K562 (cell line): Measurements from ENCODE around the gene ZNF763. TPM values are rescaled to one million over a fixed set of nuclear protein-coding genes. Genes with fewer than 3 reads are reported as not detected.

ENCODE experiments used
- CBFB ChIP-seq: sonication (generic); formaldehyde crosslinking; IDR thresholded peaks from 2 replicates; pipeline ENCODE4 v1.4.0; 2020; ENCODE audit warnings: mild to moderate bottlenecking, missing genetic modification reagents
- CTBP1 ChIP-seq: fragments of 450-650 bp; IDR thresholded peaks from 2 replicates; pipeline ENCODE4 v1.6.1; 2016; ENCODE audit warnings: borderline replicate concordance
- DEAF1 ChIP-seq: fragments of 450-650 bp; formaldehyde crosslinking; IDR thresholded peaks from 2 replicates; pipeline ENCODE4 v1.4.0; 2020; ENCODE audit warnings: mild to moderate bottlenecking, moderate library complexity
- FOXK2 ChIP-seq, 2 experiments: fragments of 450-650 bp; IDR thresholded peaks in 1 of 2; conservative IDR thresholded peaks in 1 of 2; 2 replicates each; pipeline ENCODE4 v1.6.1; 2016; ENCODE audit warnings: low read depth in 2 of 2, mild to moderate bottlenecking in 1 of 2
- HDGF ChIP-seq: fragments of 450-650 bp; IDR thresholded peaks from 2 replicates; pipeline ENCODE4 v1.6.1; 2016
- HLTF ChIP-seq: fragments of 450-650 bp; IDR thresholded peaks from 2 replicates; pipeline ENCODE4 v1.6.1; 2016
- HNRNPL ChIP-seq: fragments of 200-400 bp; formaldehyde crosslinking; IDR thresholded peaks from 2 replicates; pipeline ENCODE4 v1.6.1; 2017; ENCODE audit warnings: low read depth, mild to moderate bottlenecking, low read length
- LARP7 ChIP-seq: fragments of 450-650 bp; IDR thresholded peaks from 2 replicates; pipeline ENCODE4 v1.6.1; 2016
- SRSF9 ChIP-seq: fragments of 200-400 bp; formaldehyde crosslinking; IDR thresholded peaks from 2 replicates; pipeline ENCODE4 v1.6.1; 2017; ENCODE audit warnings: low read depth, low read length, borderline replicate concordance
- TBP ChIP-seq: optimal IDR thresholded peaks from 2 replicates; pipeline ENCODE3; 2011; ENCODE audit warnings: low read depth, low read length, improper control_type of control experiment
- TFAM ChIP-seq: fragments of 250-450 bp; sonication (Bioruptor Pico); conservative IDR thresholded peaks from 2 replicates; pipeline ENCODE4 v1.5.0; 2021; ENCODE audit warnings: mild to moderate bottlenecking, moderate library complexity
- ZNF24 ChIP-seq: fragments of 450-650 bp; IDR thresholded peaks from 2 replicates; pipeline ENCODE4 v1.6.1; 2016
- ZNF316 ChIP-seq: fragments of 450-650 bp; IDR thresholded peaks from 2 replicates; pipeline ENCODE4 v1.6.1; 2016
- ZNF408 ChIP-seq: fragments of 250-450 bp; sonication (Bioruptor Pico); IDR thresholded peaks from 2 replicates; pipeline ENCODE4 v1.4.0; 2020; ENCODE audit warnings: low read depth, mild to moderate bottlenecking, moderate library complexity
- polyA plus RNA-seq, 8 experiments: library from polyadenylated mRNA; depleted of rRNA in 4 of 8; stranded (reverse) in 5 of 8; unstranded in 3 of 8; fragments of >200 nt; fragmentation: Nextera tagmentation in 2 of 8; fragmentation: Illumina TruSeq in 1 of 8; extraction: Ambion mirVana in 2 of 8; extraction: Trizol in 1 of 8; gene quantifications; 2 replicates each; pipeline versions ENCODE4 v1.2.1 to v1.2.3, GENCODE V29; 2011 to 2014; ENCODE audit warnings: inconsistent platforms in 1 of 8, missing spikeins in 1 of 8
- total RNA-seq, 7 experiments: library from RNA; depleted of rRNA in 6 of 7; stranded (reverse); fragments of >200 nt in 6 of 7; fragmentation: Illumina TruSeq in 2 of 7; extraction: Trizol in 2 of 7; gene quantifications; 2 replicates each; pipeline versions ENCODE4 v1.2.1 to v1.2.3, GENCODE V29; 2011 to 2021; ENCODE audit warnings: low replicate concordance in 1 of 7
- TF ChIP-seq, protein P1 (sequence below): fragments of 200-600 bp; sonication (generic); IDR thresholded peaks from one replicate; pipeline ENCODE4 v1.6.1; 2012; ENCODE audit warnings: mild to moderate bottlenecking, low read depth, low read length, inconsistent platforms
- TF ChIP-seq, protein P2 (sequence below): fragments of 200-800 bp; sonication (Bioruptor generic); IDR thresholded peaks from 2 replicates; pipeline ENCODE4 v1.6.1; 2017; ENCODE audit warnings: missing genetic modification characterization, missing compliant biosample characterization

Gene ZNF763
- total and polyA plus RNA-seq, 9 of the 15 experiments (the other 6 are each of a cell fraction or from before 2014, with no cell fraction given): 0.08 to 0.28 (median 0.16) TPM; not detected in 3

GRCh38 chr19:11931513-11931912, 33.3 kb upstream of the ZNF763 start (continued):
- TF ChIP-seq, protein P1, sequence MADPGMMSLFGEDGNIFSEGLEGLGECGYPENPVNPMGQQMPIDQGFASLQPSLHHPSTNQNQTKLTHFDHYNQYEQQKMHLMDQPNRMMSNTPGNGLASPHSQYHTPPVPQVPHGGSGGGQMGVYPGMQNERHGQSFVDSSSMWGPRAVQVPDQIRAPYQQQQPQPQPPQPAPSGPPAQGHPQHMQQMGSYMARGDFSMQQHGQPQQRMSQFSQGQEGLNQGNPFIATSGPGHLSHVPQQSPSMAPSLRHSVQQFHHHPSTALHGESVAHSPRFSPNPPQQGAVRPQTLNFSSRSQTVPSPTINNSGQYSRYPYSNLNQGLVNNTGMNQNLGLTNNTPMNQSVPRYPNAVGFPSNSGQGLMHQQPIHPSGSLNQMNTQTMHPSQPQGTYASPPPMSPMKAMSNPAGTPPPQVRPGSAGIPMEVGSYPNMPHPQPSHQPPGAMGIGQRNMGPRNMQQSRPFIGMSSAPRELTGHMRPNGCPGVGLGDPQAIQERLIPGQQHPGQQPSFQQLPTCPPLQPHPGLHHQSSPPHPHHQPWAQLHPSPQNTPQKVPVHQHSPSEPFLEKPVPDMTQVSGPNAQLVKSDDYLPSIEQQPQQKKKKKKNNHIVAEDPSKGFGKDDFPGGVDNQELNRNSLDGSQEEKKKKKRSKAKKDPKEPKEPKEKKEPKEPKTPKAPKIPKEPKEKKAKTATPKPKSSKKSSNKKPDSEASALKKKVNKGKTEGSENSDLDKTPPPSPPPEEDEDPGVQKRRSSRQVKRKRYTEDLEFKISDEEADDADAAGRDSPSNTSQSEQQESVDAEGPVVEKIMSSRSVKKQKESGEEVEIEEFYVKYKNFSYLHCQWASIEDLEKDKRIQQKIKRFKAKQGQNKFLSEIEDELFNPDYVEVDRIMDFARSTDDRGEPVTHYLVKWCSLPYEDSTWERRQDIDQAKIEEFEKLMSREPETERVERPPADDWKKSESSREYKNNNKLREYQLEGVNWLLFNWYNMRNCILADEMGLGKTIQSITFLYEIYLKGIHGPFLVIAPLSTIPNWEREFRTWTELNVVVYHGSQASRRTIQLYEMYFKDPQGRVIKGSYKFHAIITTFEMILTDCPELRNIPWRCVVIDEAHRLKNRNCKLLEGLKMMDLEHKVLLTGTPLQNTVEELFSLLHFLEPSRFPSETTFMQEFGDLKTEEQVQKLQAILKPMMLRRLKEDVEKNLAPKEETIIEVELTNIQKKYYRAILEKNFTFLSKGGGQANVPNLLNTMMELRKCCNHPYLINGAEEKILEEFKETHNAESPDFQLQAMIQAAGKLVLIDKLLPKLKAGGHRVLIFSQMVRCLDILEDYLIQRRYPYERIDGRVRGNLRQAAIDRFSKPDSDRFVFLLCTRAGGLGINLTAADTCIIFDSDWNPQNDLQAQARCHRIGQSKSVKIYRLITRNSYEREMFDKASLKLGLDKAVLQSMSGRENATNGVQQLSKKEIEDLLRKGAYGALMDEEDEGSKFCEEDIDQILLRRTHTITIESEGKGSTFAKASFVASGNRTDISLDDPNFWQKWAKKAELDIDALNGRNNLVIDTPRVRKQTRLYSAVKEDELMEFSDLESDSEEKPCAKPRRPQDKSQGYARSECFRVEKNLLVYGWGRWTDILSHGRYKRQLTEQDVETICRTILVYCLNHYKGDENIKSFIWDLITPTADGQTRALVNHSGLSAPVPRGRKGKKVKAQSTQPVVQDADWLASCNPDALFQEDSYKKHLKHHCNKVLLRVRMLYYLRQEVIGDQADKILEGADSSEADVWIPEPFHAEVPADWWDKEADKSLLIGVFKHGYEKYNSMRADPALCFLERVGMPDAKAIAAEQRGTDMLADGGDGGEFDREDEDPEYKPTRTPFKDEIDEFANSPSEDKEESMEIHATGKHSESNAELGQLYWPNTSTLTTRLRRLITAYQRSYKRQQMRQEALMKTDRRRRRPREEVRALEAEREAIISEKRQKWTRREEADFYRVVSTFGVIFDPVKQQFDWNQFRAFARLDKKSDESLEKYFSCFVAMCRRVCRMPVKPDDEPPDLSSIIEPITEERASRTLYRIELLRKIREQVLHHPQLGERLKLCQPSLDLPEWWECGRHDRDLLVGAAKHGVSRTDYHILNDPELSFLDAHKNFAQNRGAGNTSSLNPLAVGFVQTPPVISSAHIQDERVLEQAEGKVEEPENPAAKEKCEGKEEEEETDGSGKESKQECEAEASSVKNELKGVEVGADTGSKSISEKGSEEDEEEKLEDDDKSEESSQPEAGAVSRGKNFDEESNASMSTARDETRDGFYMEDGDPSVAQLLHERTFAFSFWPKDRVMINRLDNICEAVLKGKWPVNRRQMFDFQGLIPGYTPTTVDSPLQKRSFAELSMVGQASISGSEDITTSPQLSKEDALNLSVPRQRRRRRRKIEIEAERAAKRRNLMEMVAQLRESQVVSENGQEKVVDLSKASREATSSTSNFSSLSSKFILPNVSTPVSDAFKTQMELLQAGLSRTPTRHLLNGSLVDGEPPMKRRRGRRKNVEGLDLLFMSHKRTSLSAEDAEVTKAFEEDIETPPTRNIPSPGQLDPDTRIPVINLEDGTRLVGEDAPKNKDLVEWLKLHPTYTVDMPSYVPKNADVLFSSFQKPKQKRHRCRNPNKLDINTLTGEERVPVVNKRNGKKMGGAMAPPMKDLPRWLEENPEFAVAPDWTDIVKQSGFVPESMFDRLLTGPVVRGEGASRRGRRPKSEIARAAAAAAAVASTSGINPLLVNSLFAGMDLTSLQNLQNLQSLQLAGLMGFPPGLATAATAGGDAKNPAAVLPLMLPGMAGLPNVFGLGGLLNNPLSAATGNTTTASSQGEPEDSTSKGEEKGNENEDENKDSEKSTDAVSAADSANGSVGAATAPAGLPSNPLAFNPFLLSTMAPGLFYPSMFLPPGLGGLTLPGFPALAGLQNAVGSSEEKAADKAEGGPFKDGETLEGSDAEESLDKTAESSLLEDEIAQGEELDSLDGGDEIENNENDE: no peak
- TF ChIP-seq HLTF (no peak), TBP (no peak), CBFB (CRISPR knock-in tag) (no peak), HDGF (no peak), TFAM (CRISPR knock-in tag) (no peak), ZNF24 (no peak), DEAF1 (CRISPR knock-in tag) (no peak), HNRNPL (no peak), ZNF408 (no peak), CTBP1 (no peak), LARP7 (no peak), SRSF9 (no peak), FOXK2 (conservative IDR thresholded peaks at IDR 0.05 in 1 of 2, IDR thresholded peaks at IDR 0.05 in 1 of 2; ENCODE audit: low read depth in 2 of 2) (no peak), ZNF316 (peak; percentile 82)
- TF ChIP-seq, protein P2, sequence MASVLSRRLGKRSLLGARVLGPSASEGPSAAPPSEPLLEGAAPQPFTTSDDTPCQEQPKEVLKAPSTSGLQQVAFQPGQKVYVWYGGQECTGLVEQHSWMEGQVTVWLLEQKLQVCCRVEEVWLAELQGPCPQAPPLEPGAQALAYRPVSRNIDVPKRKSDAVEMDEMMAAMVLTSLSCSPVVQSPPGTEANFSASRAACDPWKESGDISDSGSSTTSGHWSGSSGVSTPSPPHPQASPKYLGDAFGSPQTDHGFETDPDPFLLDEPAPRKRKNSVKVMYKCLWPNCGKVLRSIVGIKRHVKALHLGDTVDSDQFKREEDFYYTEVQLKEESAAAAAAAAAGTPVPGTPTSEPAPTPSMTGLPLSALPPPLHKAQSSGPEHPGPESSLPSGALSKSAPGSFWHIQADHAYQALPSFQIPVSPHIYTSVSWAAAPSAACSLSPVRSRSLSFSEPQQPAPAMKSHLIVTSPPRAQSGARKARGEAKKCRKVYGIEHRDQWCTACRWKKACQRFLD (CRISPR knock-in tag): no peak
